Body of pancreas (tissue), 4 donors: Measurements from ENCODE around the gene MERTK.

Experiments
- POLR2A ChIP-seq, 3 donors: fragments of 450-650 bp; IDR thresholded peaks; one replicate each; pipeline ENCODE4 v1.6.1; 2016; ENCODE audit warnings: antibody characterized with exemption in 3 of 3, mild to moderate bottlenecking in 2 of 3
- TF ChIP-seq, protein P1 (sequence below), 7 experiments: fragments of 450-650 bp in 4 of 7; fragments of 200-600 bp in 3 of 7; sonication (generic) in 3 of 7; IDR thresholded peaks; one replicate each; pipeline ENCODE4 v1.5.1; 2016 to 2019; ENCODE audit warnings: antibody characterized with exemption in 7 of 7

- TF ChIP-seq, protein P1, sequence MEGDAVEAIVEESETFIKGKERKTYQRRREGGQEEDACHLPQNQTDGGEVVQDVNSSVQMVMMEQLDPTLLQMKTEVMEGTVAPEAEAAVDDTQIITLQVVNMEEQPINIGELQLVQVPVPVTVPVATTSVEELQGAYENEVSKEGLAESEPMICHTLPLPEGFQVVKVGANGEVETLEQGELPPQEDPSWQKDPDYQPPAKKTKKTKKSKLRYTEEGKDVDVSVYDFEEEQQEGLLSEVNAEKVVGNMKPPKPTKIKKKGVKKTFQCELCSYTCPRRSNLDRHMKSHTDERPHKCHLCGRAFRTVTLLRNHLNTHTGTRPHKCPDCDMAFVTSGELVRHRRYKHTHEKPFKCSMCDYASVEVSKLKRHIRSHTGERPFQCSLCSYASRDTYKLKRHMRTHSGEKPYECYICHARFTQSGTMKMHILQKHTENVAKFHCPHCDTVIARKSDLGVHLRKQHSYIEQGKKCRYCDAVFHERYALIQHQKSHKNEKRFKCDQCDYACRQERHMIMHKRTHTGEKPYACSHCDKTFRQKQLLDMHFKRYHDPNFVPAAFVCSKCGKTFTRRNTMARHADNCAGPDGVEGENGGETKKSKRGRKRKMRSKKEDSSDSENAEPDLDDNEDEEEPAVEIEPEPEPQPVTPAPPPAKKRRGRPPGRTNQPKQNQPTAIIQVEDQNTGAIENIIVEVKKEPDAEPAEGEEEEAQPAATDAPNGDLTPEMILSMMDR (IDR thresholded peaks at IDR 0.05), result no peak
- no peak for TF ChIP-seq POLR2A (IDR thresholded peaks at IDR 0.05)
These were observed 48.8 kb downstream of the MERTK start for GRCh38 chr2:111947219-111947618.
